GM10266 (cell line): ENCODE data around the gene RBM38.
"Not testable (repeated sequence)": the region's sequence is repeated elsewhere in the genome, so short reads cannot be mapped to it uniquely, and the experiment has no call there.

Experiments used
- DNase-seq: peaks from one replicate; pipeline ENCODE4 v3.0.0; 2012; ENCODE audit errors: extremely low spot score
- CTCF ChIP-seq: IDR thresholded peaks from 2 replicates; pipeline ENCODE4 v1.5.1; 2012; ENCODE audit warnings: mild to moderate bottlenecking, low read depth; ENCODE audit not compliant: control insufficient read depth, insufficient read depth; ENCODE audit errors: missing control alignments

The RBM38 gene

GRCh38 chr20:57390604-57391438 is at the start of gene RBM38:
Gene RBM38, plus strand, starts transcription at chr20:57391396. Its CDS starts 186 bp downstream, at chr20:57391582.
- peak; percentile 99 for DNase-seq
- TF ChIP-seq CTCF = no peak

DNA sequence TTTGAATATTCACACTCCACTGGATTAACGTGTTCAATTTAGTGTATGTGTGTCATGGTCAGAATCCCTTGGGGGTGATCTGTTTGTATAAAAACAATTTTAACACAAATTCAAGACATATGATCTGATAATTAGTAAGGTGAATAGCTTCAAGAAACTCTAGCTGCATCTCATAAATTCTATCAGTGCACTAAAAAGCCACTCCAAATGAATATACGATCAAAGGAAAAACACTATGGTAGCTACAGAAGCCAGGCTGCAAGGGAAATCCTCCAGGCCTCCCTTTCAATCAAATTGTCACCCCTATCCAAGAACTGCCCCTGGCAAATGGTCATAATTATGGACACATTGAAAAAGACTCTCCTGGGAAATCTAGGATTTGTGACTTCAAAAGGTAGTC is 49.5 kb upstream of the RBM38 start:
- no peak for DNase-seq
- no peak for TF ChIP-seq CTCF

DNA sequence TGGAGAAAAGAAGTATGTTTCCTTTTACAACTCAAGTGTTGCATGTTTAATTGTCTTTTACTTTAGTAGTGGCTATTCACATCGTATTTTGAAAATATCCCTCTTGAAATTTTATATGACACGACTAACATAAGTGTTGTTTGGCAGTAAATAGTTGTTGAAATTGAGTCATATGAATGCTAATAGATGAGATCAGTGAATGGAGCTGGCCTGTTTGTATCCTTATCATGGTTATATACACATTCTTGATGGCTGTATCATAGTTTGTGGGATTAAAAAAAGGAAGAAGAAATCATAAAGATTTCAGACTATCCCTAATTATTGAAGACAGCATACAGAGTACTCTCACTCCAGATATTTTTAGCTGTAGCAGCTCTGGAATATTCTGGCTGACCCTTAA is 48.4 kb upstream of the RBM38 start:
- no peak for DNase-seq
- no peak for TF ChIP-seq CTCF

DNA sequence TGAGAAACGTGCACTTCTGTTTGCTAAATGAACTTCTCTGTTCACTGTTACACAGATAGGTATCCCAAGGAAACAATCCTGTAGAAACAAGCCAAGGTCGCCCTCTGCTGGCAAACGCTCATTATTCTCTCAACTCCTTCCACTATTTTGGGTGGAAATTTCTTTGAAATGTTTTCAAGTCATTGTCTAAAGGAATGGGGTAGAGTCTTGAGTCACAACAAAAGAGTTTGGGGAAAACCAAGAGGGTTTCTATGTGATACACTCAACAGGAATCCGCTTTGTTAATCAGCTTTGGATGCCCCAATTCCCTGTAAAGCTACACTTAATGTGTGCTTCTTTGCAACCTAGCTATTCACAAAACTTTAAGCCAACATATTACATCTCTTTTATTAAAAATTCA is 44.7 kb upstream of the RBM38 start:
- peak; percentile 75 for TF ChIP-seq CTCF
- DNase-seq = peak; percentile 64

GRCh38 chr20:57347393-57347792 is 43.8 kb upstream of the RBM38 start:
- TF ChIP-seq CTCF = no peak

DNA sequence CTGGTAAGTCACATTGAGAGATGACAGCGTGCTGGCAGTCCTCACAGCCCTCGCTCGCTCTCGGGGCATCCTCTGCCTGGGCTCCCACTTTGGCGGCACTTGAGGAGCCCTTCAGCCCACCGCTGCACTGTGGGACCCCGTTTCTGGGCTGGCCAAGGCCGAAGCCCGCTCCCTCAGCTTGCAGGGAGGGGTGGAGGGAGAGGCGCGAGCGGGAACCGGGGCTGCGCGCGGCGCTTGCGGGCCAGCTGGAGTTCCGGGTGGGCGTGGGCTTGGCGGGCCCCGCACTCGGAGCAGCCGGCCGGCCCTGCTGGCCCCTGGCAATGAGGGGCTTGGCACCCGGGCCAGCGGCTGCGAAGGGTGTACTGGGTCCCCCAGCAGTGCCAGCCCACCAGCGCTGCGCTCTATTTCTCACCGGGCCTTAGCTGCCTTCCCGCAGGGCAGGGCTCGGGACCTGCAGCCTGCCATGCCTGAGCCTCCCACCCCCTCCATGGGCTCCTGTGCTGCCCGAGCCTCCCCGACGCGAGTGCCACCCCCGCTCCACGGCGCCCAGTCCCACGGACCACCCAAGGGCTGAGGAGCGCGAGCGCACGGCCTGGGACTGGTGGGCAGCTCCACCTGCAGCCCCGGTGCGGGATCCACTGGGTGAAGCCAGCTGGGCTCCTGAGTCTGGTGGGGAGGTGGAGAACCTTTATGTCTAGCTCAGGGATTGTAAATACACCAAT is 42.8 kb upstream of the RBM38 start:
- DNase-seq = not testable (repeated sequence)

More at GRCh38 chr20:57347393-57347792, 43.8 kb upstream of the RBM38 start:
- DNase-seq = no peak

- not testable (repeated sequence) for DNase-seq
These were observed 42.1 kb upstream of the RBM38 start for GRCh38 chr20:57348922-57349574.

DNA sequence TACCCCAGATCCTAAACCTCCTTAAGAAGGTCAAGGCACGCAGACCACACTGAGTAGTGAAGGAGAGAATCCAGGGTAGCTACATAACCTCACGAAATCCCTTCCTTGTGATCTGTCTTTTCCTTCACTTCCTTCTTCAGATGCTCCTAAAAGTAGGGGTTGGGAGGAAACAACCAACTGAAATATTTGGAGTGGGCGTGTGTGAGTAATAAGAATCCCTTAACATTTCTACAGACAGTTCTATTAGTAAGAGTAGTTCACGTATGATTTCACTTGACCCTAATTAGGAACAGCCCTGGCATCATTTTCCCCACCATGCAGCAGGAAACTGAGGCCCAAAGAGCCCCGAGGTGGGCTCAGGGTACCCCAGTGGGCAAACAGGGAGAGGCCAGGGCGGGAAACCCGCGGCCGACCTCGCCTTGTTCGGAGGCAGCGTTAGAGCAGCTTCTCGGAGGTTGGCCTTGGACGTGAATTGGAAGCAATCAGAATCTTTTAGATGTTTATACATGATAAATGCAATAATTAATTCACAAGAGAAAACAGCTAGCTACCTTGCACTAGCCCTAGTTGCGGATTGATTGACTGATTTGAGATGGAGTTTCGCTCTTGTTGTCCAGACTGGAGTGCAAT is 41.0 kb upstream of the RBM38 start:
- no peak for DNase-seq
- no peak for TF ChIP-seq CTCF

DNA sequence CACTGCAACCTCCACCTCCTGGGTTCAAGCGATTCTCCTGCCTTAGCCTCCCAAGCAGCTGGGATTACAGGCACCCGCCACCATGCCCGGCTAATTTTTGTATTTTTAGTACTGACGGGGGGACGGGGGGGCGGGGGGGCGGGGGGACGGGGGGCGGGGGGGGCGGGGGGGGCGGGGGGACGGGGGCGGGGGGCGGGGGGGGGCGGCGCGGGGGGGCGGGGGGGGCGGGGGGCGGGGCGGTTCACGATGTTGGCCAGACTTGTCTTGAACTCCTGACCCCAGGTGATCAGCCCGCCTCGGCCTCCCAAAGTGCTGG is 40.5 kb upstream of the RBM38 start:
- not testable (repeated sequence) for DNase-seq
